Heart left ventricle (tissue), 16 donors: ENCODE measurements around the gene C8G. TPM values are rescaled to one million over a fixed set of nuclear protein-coding genes. Genes with fewer than 3 reads are reported as not detected.

Experiments used
- ATAC-seq, 4 donors: fragments of 200-7000 bp; cut with Tn5 transposase; one replicate each; pipeline ENCODE4 v1.9.1; 2020 to 2022; ENCODE audit warnings: moderate library complexity in 4 of 4, mild to moderate bottlenecking in 3 of 4, moderate number of reproducible peaks in 1 of 4
- DNase-seq, 5 donors: peaks; one replicate each; pipeline ENCODE4 v3.0.0-alpha.2; 2020
- H3K27ac ChIP-seq, 12 donors: fragments of 200-600 bp; sonication (generic) in 4 of 12; one replicate each; pipeline versions ENCODE4 v1.5.0 to v1.8.0; 2016 to 2022; ENCODE audit warnings: mild to moderate bottlenecking in 2 of 12
- H3K27me3 ChIP-seq, 9 donors: fragments of 200-600 bp; sonication (generic) in 2 of 9; one replicate each; pipeline versions ENCODE4 v1.5.1 to v1.8.0; 2016 to 2022; ENCODE audit warnings: mild to moderate bottlenecking in 3 of 9
- H3K36me3 ChIP-seq, 9 donors: fragments of 200-600 bp; sonication (generic) in 2 of 9; one replicate each; pipeline versions ENCODE4 v1.5.0 to v1.8.0; 2018 to 2022; ENCODE audit warnings: mild to moderate bottlenecking in 2 of 9
- H3K4me1 ChIP-seq, 12 donors: fragments of 200-600 bp; sonication (generic) in 4 of 12; one replicate each; pipeline versions ENCODE4 v1.5.0 to v1.8.0; 2016 to 2022; ENCODE audit warnings: mild to moderate bottlenecking in 3 of 12
- H3K4me3 ChIP-seq, 12 donors: fragments of 200-600 bp; sonication (generic) in 4 of 12; one replicate each; pipeline versions ENCODE4 v1.5.0 to v1.8.0; 2017 to 2022; ENCODE audit warnings: mild to moderate bottlenecking in 9 of 12, moderate library complexity in 4 of 12
- H3K9me3 ChIP-seq, 12 donors: fragments of 200-600 bp; sonication (generic) in 4 of 12; one replicate each; pipeline versions ENCODE4 v1.5.0 to v1.8.0; 2016 to 2022; ENCODE audit warnings: mild to moderate bottlenecking in 1 of 12
- CTCF ChIP-seq, 12 donors: fragments of 200-600 bp; sonication (generic) in 4 of 12; IDR thresholded peaks; one replicate each; pipeline versions ENCODE4 v1.5.0 to v1.8.0; 2018 to 2022; ENCODE audit warnings: antibody characterized with exemption in 12 of 12, mild to moderate bottlenecking in 5 of 12
- POLR2A ChIP-seq, 2 donors: fragments of 450-650 bp; IDR thresholded peaks; one replicate each; pipeline ENCODE4 v1.6.1; 2017; ENCODE audit warnings: antibody characterized with exemption in 2 of 2, mild to moderate bottlenecking in 2 of 2, moderate library complexity in 2 of 2
- WGBS, 4 donors: extraction: QIAGEN DNeasy Blood & Tissue Kit in 2 of 4; methylation state at CpG; one replicate each; pipeline versions ENCODE4 v1.1.5 to v1.1.7; 2013 to 2018; 5-methylcytosine and 5-hydroxymethylcytosine counted together
- intact Hi-C, 10 donors: fragments of 100-400 bp; cut with DNase I; formaldehyde crosslinking; loops; one replicate each; pipeline versions ENCODE4 v1.11.1 to v1.14.2; 2022
- polyA plus RNA-seq, 2 donors: library from polyadenylated mRNA; stranded (reverse); fragments of 200-250 nt; gene quantifications; one replicate each; pipeline ENCODE4 v1.2.3, GENCODE V29; 2013
- total RNA-seq, 9 donors: library from RNA; depleted of rRNA in 2 of 9; stranded (reverse); fragments of >200 nt in 2 of 9; fragmentation: NEBNext Ultra II Directional in 3 of 9; extraction: Animal tissue kit (Norgen Biotek cat#: 25700) in 3 of 9; gene quantifications; one replicate each; pipeline versions ENCODE4 v1.1.0 to v1.2.4, GENCODE V29; 2016 to 2023
- donor health status: ischemic (EF 13 %, LVEDD 7.1; RV severe dilation, severe dysfunction).
- donor health status: healthy with polysubstance abuse.
- donor health status: DM: no; HTN: yes; CAD: no.
- donor health status: DM: no; HTN: no; CAD: no.
- donor health status: ischemic (EF 25% LVEDD 6.9; RV normal size, moderate dysfunction).
- donor health status: ischemic (EF 25% LVEDD 5.7; RV mildly dilated, moderate dysfunction).
- donor health status: healthy.
- donor health status: DM: yes; HTN: yes; CAD: no.
- donor health status: ischemic (EF 35%, LVEDD 5.7; RV mildly dilated, moderate dysfunction).
- donor health status: nonischemic (EF 11% LVEDD 7.7; RV severe dilation, severe dysfunction).
- donor health status: DM: yes; HTN: yes; CAD: no.
- donor health status: PGD.
- donor health status: ischemic (EF 29% LVEDD 5.4; RV normal size, mild dysfunction).
- donor health status: nonischemic (EF 23%, LVEDD 6.1; RV moderate dilation, normal function).

Gene C8G
- total and polyA plus RNA-seq, 11 donors: 1.0 to 3.7 (median 1.5) TPM; not detected in 2

GRCh38 chr9:136963751-136964150 is 18.7 kb downstream of the C8G start:
- peaks cover 4 to 46% (median 28%) of the 10 kb centered on the region in 12 donors for H3K4me1 ChIP-seq
- DNase-seq (no peak), ATAC-seq (no peak)
- intact Hi-C loops: no loop called here
- H3K27ac ChIP-seq: no peak overlapping the region
- no peak overlapping the region for H3K4me3 ChIP-seq
- H3K36me3 ChIP-seq: no peaks in the 10 kb centered on the region
- H3K9me3 ChIP-seq: no peaks in the 10 kb centered on the region
- WGBS, 4 donors: 82 to 95% (median 90%) methylated on average over 4 to 12 of the region's 12 CpGs
- TF ChIP-seq POLR2A (IDR thresholded peaks at IDR 0.05) (no peak), CTCF (IDR thresholded peaks at IDR 0.05) (no peak)
- H3K27me3 ChIP-seq: no peaks in the 10 kb centered on the region

GRCh38 chr9:136964171-136964689 is 19.2 kb downstream of the C8G start:
- H3K27me3 ChIP-seq: no peaks in the 10 kb centered on the region
- ATAC-seq (peak in 2 of 4 donors; percentile 8 to 21), DNase-seq (no peak)
- TF ChIP-seq CTCF (IDR thresholded peaks at IDR 0.05): no peak
- TF ChIP-seq POLR2A (IDR thresholded peaks at IDR 0.05): no peak
- WGBS, 4 donors: 71 to 83% (median 74%) methylated on average over 11 to 22 of the region's 22 CpGs
- H3K36me3 ChIP-seq: no peaks in the 10 kb centered on the region
- intact Hi-C loops: no loop called here
- no peaks in the 10 kb centered on the region for H3K9me3 ChIP-seq
- H3K4me1 ChIP-seq: peaks cover 4 to 48% (median 28%) of the 10 kb centered on the region in 12 donors
- H3K4me3 ChIP-seq: no peak overlapping the region
- H3K27ac ChIP-seq: no peak overlapping the region

GRCh38 chr9:136964833-136965422 is 19.9 kb downstream of the C8G start:
- ATAC-seq (no peak), DNase-seq (no peak)
- WGBS, 4 donors: 89 to 93% (median 91%) methylated on average over 26 of the region's 26 CpGs
- Histone ChIP-seq H3K4me1 (peaks cover 4 to 49% (median 28%) of the 10 kb centered on the region in 12 donors), H3K36me3 (no peaks in the 10 kb centered on the region), H3K27ac (no peak overlapping the region), H3K4me3 (no peak overlapping the region), H3K27me3 (no peaks in the 10 kb centered on the region), H3K9me3 (no peaks in the 10 kb centered on the region)
- TF ChIP-seq POLR2A (IDR thresholded peaks at IDR 0.05): no peak
- no peak for TF ChIP-seq CTCF (IDR thresholded peaks at IDR 0.05)
- intact Hi-C loops: no loop called here

- TF ChIP-seq POLR2A (IDR thresholded peaks at IDR 0.05) (no peak), CTCF (IDR thresholded peaks at IDR 0.05) (no peak)
- peaks cover 4 to 47% (median 27%) of the 10 kb centered on the region in 12 donors for H3K4me1 ChIP-seq
- peak in 2 of 4 donors; percentile 8 to 19 for ATAC-seq
- H3K4me3 ChIP-seq: peak overlapping the region in 3 of 12 donors; percentile 20 to 26 (median 26)
- H3K27me3 ChIP-seq: no peaks in the 10 kb centered on the region
- peak in 1 of 5 donors; percentile 24 for DNase-seq
- H3K36me3 ChIP-seq: no peaks in the 10 kb centered on the region
- 27 to 32% (median 30%) methylated on average over 23 of the region's 23 CpGs for WGBS, 4 donors
- intact Hi-C loops: no loop called here
- H3K27ac ChIP-seq: no peak overlapping the region
- no peaks in the 10 kb centered on the region for H3K9me3 ChIP-seq
These were observed 20.9 kb downstream of the C8G start for GRCh38 chr9:136965771-136966484.
